ENCODE results near the gene MORN1. TPM values are rescaled to one million over a fixed set of nuclear protein-coding genes. Genes with fewer than 3 reads are reported as not detected.
A peak's percentile ranks its signal among the peaks of the same experiment; 100 is the strongest.
"Not testable (repeated sequence)": the region's sequence is repeated elsewhere in the genome, so short reads cannot be mapped to it uniquely, and the experiment has no call there.

Gene MORN1
- 12.4 and 13.4 TPM in 2 replicates for total RNA-seq

DNA sequence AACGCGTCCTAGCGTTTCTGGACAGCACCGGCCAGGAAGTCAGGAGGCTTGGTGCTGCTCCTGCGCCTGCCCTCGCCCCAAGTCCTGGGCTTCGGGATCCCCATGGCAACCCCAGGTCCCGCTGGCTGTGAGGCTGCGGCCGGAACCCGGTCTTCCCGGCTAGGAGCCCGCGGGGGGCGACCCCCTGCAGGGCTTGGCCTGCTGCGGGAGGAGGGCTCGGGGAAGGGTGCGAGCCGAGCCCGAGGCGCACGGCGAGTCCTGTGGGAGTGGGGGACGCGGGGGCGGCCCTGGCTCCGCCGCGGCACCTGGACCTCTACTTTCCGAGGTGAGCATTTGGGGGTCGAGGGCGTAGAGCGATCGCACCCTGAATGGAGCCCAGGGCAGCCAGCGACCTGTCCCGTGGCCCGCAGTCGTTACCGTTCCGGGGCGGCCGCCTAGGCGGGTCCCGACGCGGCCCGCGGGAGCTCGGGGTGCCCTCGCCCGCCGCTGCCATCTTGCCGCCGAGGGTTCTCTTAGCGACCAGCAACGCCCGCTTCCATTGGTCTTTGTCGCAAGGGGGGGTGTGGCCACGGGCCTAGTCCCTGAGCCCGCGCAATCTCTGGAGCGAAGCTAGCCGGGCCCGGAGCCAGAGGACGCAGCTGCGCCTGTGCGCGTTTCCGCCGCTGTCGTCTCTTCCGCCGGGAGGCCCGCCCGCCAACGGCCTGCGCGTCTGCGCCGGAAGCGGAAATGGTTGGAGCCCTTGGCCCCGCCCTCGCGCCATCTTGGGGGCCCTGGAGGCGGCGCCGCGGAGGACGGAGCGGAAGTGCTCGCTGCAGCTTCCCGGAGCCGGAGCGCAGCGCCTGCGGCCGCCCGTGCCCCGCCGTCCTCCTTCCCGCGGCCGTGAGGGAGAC lies at the start of gene MORN1, which contains the start of gene RER1:
Gene MORN1, minus strand, starts transcription at position 514 of the 890 bp plus-strand sequence. Its CDS starts 21 bp downstream, at position 493.
Gene RER1, plus strand, starts transcription at position 801 of the 890 bp plus-strand sequence. CDS start 3,950 bp downstream, outside the sequence.
- Histone ChIP-seq H3K27me3 (ENCODE audit: insufficient read depth, low read length) (no peaks in the 10 kb centered on the region), H3K9me3 (ENCODE audit: low read depth, low read length) (no peaks in the 10 kb centered on the region), H3K4me2 (ENCODE audit: insufficient read depth, low read length) (peak within 1 kb of the TSS; percentile 93), H4K20me1 (ENCODE audit: insufficient read depth, low read length) (peaks cover 38% of the 10 kb centered on the region), H3K79me2 (ENCODE audit: insufficient read depth, low read length) (peaks cover 63% of the 10 kb centered on the region), H3K36me3 (ENCODE audit: insufficient read depth, low read length) (peaks cover 46% of the 10 kb centered on the region), H3K4me3 (ENCODE audit: insufficient read depth, low read length) (peak within 1 kb of the TSS; percentile 98), H3K27ac (ENCODE audit: low read depth, low read length) (peak within 1 kb of the TSS; percentile 74), H2AFZ (ENCODE audit: low read length) (peak within 1 kb of the TSS; percentile 93), H3K4me1 (ENCODE audit: insufficient read depth, low read length) (peaks cover 19% of the 10 kb centered on the region)
- DNase-seq (ENCODE audit: insufficient read length, low spot score, missing footprints), result peak; percentile 100
- TF ChIP-seq, protein P1, sequence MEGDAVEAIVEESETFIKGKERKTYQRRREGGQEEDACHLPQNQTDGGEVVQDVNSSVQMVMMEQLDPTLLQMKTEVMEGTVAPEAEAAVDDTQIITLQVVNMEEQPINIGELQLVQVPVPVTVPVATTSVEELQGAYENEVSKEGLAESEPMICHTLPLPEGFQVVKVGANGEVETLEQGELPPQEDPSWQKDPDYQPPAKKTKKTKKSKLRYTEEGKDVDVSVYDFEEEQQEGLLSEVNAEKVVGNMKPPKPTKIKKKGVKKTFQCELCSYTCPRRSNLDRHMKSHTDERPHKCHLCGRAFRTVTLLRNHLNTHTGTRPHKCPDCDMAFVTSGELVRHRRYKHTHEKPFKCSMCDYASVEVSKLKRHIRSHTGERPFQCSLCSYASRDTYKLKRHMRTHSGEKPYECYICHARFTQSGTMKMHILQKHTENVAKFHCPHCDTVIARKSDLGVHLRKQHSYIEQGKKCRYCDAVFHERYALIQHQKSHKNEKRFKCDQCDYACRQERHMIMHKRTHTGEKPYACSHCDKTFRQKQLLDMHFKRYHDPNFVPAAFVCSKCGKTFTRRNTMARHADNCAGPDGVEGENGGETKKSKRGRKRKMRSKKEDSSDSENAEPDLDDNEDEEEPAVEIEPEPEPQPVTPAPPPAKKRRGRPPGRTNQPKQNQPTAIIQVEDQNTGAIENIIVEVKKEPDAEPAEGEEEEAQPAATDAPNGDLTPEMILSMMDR (IDR thresholded peaks at IDR 0.05; ENCODE audit: extremely low read depth, low read depth, low read length), result no peak

DNA sequence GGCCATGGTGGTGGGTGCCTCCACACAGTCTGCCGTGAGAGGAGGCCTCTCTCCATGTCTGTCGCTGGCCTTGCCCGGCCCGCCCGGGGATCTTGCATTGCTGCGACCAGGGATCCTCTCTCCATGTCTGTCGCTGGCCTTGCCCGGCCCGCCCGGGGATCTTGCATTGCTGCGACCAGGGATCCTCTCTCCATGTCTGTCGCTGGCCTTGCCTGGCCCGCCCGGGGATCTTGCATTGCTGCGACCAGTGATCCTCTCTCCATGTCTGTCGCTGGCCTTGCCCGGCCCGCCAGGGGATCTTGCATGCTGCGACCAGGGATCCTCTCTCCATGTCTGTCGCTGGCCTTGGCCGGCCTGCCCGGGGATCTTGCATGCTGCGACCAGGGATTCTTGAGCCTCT lies 49.0 kb upstream of the MORN1 start:
- not testable (repeated sequence) for H3K79me2 ChIP-seq (ENCODE audit: insufficient read depth, low read length); H2AFZ ChIP-seq (ENCODE audit: low read length); H4K20me1 ChIP-seq (ENCODE audit: insufficient read depth, low read length); H3K4me2 ChIP-seq (ENCODE audit: insufficient read depth, low read length); H3K9me3 ChIP-seq (ENCODE audit: low read depth, low read length); H3K36me3 ChIP-seq (ENCODE audit: insufficient read depth, low read length); DNase-seq (ENCODE audit: insufficient read length, low spot score, missing footprints); H3K4me1 ChIP-seq (ENCODE audit: insufficient read depth, low read length); H3K27ac ChIP-seq (ENCODE audit: low read depth, low read length); H3K4me3 ChIP-seq (ENCODE audit: insufficient read depth, low read length)
- peaks cover 31% of the 10 kb centered on the region for H3K27me3 ChIP-seq (ENCODE audit: insufficient read depth, low read length)

DNA sequence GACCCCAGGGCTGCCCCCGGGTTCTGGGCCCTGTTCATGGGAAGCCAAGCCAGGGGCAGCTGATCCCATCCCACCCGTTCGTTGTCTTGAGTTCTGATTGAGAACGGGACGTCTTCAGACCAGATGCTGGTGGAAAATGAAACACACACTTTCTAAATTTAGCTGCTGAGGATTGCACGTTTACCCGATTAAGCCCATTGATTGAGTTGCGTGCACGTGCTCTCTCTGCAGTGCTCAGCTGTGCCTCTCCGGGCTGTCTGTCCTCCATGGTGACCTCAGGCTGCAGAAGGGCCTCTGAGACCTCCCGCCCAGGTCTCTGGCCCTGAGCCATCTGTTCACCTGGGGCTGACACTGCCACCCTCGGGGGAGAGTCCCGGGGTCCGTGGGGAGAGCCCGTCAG lies 48.0 kb upstream of the MORN1 start:
- H3K79me2 ChIP-seq (ENCODE audit: insufficient read depth, low read length), result no peaks in the 10 kb centered on the region

DNA sequence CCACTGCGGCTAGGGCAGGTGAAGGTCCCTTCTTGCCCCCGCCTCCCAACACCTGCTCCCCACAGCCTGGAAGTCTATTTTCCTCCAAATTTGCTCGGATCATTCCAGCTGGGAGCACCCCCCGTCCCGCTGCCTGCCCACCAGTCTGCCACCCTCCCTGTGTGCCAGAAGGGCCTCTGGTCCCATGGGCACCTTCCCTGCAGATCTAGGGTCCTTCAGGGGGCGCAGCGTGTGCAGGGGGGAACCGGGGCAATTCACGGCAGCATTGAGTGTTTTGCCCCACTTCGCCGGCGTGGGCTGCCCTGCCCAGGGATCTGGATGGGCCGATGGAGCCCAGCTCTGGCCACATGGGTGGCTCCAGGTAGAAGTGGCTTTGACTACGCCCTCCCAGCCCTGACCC lies 47.3 kb upstream of the MORN1 start:
- Histone ChIP-seq H3K36me3 (ENCODE audit: insufficient read depth, low read length) (no peaks in the 10 kb centered on the region), H4K20me1 (ENCODE audit: insufficient read depth, low read length) (no peaks in the 10 kb centered on the region), H3K4me3 (ENCODE audit: insufficient read depth, low read length) (no peak overlapping the region), H3K27ac (ENCODE audit: low read depth, low read length) (no peak overlapping the region), H3K4me1 (ENCODE audit: insufficient read depth, low read length) (no peaks in the 10 kb centered on the region), H3K79me2 (ENCODE audit: insufficient read depth, low read length) (no peaks in the 10 kb centered on the region), H3K27me3 (ENCODE audit: insufficient read depth, low read length) (peaks cover 26% of the 10 kb centered on the region), H3K9me3 (ENCODE audit: low read depth, low read length) (no peaks in the 10 kb centered on the region), H3K4me2 (ENCODE audit: insufficient read depth, low read length) (no peak overlapping the region), H2AFZ (ENCODE audit: low read length) (no peak overlapping the region)
- TF ChIP-seq, protein P1 (IDR thresholded peaks at IDR 0.05; ENCODE audit: extremely low read depth, low read depth, low read length), result no peak
- no peak for DNase-seq (ENCODE audit: insufficient read length, low spot score, missing footprints)

More for the DNA sequence above, 48.0 kb upstream of the MORN1 start:
- no peak overlapping the region for H3K27ac ChIP-seq (ENCODE audit: low read depth, low read length)
- peaks cover 25% of the 10 kb centered on the region for H3K27me3 ChIP-seq (ENCODE audit: insufficient read depth, low read length)
- TF ChIP-seq, protein P1 (IDR thresholded peaks at IDR 0.05; ENCODE audit: extremely low read depth, low read depth, low read length), result no peak
- H3K4me3 ChIP-seq (ENCODE audit: insufficient read depth, low read length), result no peak overlapping the region
- H3K36me3 ChIP-seq (ENCODE audit: insufficient read depth, low read length), result no peaks in the 10 kb centered on the region
- no peaks in the 10 kb centered on the region for H4K20me1 ChIP-seq (ENCODE audit: insufficient read depth, low read length)
- no peaks in the 10 kb centered on the region for H3K4me1 ChIP-seq (ENCODE audit: insufficient read depth, low read length)
- H3K9me3 ChIP-seq (ENCODE audit: low read depth, low read length), result no peaks in the 10 kb centered on the region
- no peak overlapping the region for H2AFZ ChIP-seq (ENCODE audit: low read length)
- no peak for DNase-seq (ENCODE audit: insufficient read length, low spot score, missing footprints)
- H3K4me2 ChIP-seq (ENCODE audit: insufficient read depth, low read length), result no peak overlapping the region
